Measurements from ENCODE around the gene CPE.

DNA sequence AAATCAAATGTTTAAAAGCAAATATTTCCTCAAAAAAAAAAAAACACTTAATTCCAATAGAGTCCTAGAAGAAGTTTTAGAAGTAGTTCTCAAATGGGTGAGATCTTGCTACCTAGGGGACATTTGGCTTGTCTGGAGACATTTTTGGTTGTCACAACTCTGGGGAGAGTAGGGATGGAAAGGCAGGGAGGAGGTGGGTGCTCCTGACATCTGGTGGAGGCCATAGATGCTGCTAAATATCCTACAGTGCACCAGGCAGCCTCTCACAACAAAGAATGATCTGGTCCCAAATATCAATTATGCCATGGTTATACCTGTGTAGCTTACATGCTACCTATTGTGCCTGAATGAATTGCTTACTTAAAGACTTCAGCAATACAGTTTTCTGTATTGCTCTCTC is 46.8 kb downstream of the CPE start:
- TF ChIP-seq, protein P1, sequence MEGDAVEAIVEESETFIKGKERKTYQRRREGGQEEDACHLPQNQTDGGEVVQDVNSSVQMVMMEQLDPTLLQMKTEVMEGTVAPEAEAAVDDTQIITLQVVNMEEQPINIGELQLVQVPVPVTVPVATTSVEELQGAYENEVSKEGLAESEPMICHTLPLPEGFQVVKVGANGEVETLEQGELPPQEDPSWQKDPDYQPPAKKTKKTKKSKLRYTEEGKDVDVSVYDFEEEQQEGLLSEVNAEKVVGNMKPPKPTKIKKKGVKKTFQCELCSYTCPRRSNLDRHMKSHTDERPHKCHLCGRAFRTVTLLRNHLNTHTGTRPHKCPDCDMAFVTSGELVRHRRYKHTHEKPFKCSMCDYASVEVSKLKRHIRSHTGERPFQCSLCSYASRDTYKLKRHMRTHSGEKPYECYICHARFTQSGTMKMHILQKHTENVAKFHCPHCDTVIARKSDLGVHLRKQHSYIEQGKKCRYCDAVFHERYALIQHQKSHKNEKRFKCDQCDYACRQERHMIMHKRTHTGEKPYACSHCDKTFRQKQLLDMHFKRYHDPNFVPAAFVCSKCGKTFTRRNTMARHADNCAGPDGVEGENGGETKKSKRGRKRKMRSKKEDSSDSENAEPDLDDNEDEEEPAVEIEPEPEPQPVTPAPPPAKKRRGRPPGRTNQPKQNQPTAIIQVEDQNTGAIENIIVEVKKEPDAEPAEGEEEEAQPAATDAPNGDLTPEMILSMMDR (IDR thresholded peaks at IDR 0.05) = no peak
- TF ChIP-seq POLR2AphosphoS5 (IDR thresholded peaks at IDR 0.05; ENCODE audit: insufficient read depth in 1 of 2, low read depth in 1 of 2) (no peak), POLR2A (IDR thresholded peaks at IDR 0.05) (no peak)

Measured in vagina (tissue), 2 donors.